GF-D8 (cell line): ENCODE measurements around the gene WIPF3.

ENCODE experiments used
- DNase-seq: peaks from one replicate; lab custom pipeline; 2025; lab: John Stamatoyannopoulos, UW

WIPF3 gene

GRCh38 chr7:29847916-29848315 lies 41.6 kb downstream of the WIPF3 start:
- no peak for DNase-seq

- no peak for DNase-seq
Observed at GRCh38 chr7:29848941-29849340, 42.6 kb downstream of the WIPF3 start.

GRCh38 chr7:29851487-29851886 lies 45.2 kb downstream of the WIPF3 start:
- DNase-seq: no peak

- no peak for DNase-seq
Observed at GRCh38 chr7:29852457-29852856, 46.1 kb downstream of the WIPF3 start.

GRCh38 chr7:29853072-29853471 lies 46.8 kb downstream of the WIPF3 start:
- DNase-seq: no peak

- DNase-seq: no peak
Observed at GRCh38 chr7:29853789-29854188, 47.5 kb downstream of the WIPF3 start.

- DNase-seq: no peak
Observed at GRCh38 chr7:29854257-29854938, 48.1 kb downstream of the WIPF3 start.

GRCh38 chr7:29857654-29858053 lies 51.3 kb downstream of the WIPF3 start:
- DNase-seq: no peak

- DNase-seq: no peak
Observed at GRCh38 chr7:29858191-29858951, 52.1 kb downstream of the WIPF3 start.

GRCh38 chr7:29859104-29859503 lies 52.8 kb downstream of the WIPF3 start:
- no peak for DNase-seq

- peak; percentile 66 for DNase-seq
Observed at GRCh38 chr7:29859524-29860185, 53.3 kb downstream of the WIPF3 start.

- DNase-seq: peak; percentile 31
Observed at GRCh38 chr7:29860186-29860585, 53.9 kb downstream of the WIPF3 start.

GRCh38 chr7:29861884-29862283 lies 55.6 kb downstream of the WIPF3 start:
- DNase-seq: no peak

- no peak for DNase-seq
Observed at GRCh38 chr7:29864656-29865055, 58.3 kb downstream of the WIPF3 start.

- no peak for DNase-seq
Observed at GRCh38 chr7:29865526-29865925, 59.2 kb downstream of the WIPF3 start.

- peak; percentile 95 for DNase-seq
Observed at GRCh38 chr7:29866490-29866930, 60.2 kb downstream of the WIPF3 start.

GRCh38 chr7:29871787-29872398 lies 65.6 kb downstream of the WIPF3 start:
- no peak for DNase-seq

- no peak for DNase-seq
Observed at GRCh38 chr7:29873644-29874294, 67.5 kb downstream of the WIPF3 start.

- DNase-seq: no peak
Observed at GRCh38 chr7:29875741-29876140, 69.4 kb downstream of the WIPF3 start.

- DNase-seq: no peak
Observed at GRCh38 chr7:29877196-29877595, 70.9 kb downstream of the WIPF3 start.

GRCh38 chr7:29878081-29878688 lies 71.9 kb downstream of the WIPF3 start:
- peak; percentile 10 for DNase-seq

GRCh38 chr7:29879609-29880008 lies 73.3 kb downstream of the WIPF3 start:
- no peak for DNase-seq
